Stimulated activated CD4-positive, alpha-beta T cell treated with anti-CD3 and anti-CD28 coated beads, TNF-alpha, amount 100 ng/mL, for 1 hour (primary cell): ENCODE measurements around the gene CD2.

ENCODE experiments used
- DNase-seq, 3 donors: peaks; one replicate each; pipeline ENCODE4 v3.0.0-alpha.2; 2020; ENCODE audit warnings: low read depth in 3 of 3, low spot score in 1 of 3

Gene CD2

DNA sequence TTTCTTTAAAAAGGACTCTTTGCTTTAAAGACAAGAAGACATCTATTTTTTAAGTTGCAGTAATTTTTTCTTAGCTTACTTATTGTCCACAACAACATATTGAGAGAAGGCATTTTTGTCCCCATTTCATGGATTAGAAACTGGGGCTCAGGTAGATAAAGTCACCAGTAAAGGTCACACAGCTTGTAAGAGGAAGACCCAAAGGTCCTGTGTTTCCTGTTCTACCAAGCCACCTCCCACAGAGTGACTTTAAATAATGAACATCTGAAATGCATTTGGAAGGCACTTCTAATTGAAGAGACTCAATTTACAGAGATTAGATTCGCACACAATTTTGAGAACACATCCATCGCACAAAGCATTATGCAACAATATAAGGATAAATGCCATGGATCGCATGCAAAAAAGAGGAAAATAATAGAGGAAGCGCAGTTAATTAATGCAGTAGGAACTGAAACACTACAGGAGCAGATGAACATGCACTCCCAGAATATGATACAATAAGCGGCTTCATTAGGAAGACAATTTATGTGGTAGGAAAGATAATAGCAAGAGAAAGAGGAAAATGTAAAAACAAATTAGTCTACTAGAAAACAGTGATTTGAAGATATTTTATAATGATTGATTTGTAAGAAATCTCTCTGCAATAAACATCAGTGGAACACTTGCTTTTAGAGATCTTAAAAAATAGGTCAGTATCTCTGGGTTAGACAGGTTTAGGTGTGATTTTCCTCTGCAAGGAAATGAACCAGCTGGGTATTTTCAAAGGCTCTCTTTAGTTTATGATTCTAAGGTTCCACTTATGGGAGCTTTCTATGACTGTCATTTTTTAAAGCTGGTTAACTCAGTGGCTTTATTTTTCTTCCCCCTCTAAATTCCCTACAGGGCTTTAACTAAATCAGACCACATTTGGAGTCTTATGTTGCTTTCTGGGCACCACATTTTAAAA is 27.1 kb upstream of the CD2 start:
- DNase-seq = no peak

DNA sequence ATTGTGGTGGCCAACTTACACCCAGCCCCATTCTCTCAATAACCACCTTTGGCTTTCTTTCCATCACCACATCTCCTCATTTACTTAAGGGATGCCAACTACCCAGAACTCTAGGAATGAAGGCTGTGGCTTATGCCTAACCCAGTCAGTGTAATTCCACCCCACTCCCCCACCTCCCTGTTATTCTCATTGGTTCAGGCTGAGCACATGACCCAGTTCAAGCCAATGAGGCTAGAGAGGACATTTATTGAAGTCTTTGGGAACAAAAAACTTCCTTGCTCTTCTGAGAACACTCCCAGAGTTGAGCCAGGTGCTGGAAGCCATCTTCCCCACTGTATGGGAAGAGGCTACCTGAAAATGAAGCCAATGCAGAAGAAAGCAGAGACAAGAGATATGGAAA is 22.8 kb upstream of the CD2 start:
- no peak for DNase-seq

DNA sequence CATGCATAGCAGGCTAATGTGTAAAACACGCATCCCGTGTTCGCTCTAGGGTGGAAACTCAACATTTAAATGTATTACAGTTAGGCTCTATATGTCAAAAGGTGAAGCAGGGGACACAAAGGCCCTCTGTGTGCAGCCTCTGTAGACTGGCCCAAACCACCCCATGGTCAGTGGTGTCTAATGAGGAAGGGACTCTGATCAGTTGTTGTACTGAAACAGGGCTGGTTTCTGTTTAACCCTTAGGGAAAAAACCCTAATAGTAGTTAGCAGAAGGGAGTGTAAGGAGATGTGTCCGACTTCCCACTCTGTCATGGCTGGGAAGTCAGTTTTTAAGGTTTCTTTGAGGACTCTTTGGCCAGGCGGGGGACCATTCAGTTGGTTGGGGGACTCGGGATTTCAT is 21.5 kb upstream of the CD2 start:
- DNase-seq = no peak

DNA sequence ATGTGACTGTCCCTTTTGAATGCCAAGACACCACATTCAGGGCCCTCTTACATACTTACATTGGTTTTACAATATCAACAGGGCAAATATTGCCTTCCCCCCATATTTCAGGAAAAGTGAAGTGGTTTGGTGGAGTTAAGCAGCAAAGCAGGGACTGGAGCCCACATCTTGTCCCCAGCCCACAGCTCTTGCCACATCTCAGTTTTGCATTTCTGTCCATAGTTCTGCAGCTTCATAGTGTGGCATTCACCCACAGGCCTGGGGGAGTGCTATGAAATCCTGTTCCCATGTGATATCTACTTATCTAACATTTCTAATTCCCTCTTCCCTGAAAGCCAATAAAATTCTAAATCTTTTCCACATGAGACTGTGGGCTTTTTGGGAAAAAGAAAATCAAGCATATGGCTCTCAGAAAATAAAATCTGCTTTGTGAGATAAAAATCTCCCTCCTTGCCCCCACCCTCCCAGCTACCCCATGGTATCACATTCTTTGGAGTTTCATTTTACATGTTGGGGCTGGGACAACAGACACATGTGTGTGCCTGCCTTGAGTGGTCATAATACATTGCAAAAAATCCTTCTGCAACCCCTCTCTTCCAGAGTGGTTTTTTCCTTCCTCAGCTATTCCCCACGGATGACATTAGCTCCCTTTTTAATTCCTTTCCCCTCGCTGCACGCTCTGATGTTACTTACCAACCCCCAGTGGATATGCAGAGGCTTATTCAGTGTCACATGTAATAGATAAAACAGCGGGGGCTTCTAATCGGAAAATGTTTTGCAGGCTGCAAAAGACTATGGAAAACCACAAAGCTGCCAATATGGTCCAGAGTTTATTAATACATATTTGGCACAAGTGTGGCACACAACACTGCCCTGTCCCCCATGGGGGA is 20.5 kb upstream of the CD2 start:
- DNase-seq = no peak

DNA sequence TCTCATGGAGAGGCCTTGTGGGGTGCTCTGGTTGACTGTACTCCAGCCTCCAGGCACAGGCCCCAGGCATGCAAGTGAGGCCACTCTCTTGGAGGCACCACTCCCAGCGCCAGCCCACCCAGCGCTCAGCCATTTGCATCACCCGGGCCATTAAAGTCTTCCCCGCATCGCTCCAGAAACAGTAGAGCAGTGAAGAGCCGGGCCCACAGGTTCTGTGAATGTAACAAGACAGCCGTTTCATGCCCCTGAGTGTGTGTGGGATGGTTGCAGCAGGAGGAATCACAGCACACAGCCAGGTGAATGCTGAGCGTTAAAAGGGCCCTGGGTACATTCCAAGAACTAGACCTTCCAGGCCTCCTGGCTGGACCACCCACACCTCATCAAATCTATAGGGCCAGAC is 19.0 kb upstream of the CD2 start:
- no peak for DNase-seq

DNA sequence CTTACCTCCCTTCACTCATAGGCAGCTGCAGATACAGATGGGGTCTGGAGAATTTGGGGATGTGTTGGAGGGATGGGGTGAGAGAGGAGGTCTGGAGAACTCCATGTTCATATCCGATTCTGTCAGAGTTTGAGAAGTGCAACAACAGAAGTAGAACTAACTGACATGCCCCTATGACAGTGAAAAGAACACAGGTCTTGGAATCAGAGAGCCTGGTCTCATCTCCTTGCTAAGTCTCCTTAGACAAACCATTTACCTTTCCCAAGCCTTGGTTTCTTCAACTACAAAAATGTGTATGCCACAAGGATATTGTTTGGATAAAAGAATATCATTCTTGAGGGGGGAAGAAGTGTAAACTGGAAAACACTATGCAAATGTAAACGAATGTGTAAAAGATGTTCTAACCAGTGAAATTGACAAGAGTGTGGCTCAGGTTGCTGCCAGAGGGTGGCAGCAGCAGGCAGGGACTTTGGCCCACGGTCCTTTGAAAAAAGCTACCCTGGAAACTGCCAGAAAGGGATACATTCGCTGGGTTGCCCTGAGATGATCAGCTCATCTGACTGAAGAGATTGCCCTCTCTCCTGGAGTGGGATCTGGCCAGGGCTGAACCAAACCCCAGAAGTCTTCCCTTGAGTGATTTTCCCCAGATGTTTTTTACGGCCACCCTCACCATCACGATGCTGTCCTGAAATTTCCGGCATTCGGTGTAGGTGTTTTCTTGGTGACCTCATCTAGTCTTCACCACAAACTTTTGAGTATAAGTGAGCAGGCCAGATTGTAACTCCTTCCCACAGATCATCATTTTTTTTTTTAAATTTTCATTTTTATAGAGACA is 17.0 kb upstream of the CD2 start:
- DNase-seq = peak; percentile 47 to 63 (median 59)

DNA sequence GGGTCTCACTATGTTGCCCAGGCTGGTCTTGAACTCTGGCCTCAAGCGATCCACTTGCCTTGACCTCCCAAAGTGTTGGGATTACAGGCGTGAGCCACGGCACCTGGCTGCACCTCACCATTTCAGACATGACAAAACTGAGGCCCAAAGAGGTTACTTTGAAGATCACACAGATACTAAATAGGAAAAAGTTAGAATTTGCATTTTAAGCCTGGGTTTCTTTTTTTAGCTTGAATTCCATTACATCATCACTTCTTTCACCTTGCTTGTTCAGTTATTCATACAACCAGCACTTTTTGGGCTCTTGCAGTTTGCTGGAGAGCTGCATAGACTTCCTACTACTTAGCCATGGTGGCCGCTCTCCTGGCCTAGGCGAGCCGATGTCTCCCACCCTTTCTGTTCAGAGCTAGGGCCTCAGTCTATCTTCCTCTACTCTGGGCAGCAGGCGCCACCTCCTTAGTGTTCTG is 16.3 kb upstream of the CD2 start:
- DNase-seq = peak in 1 of 3 donors; percentile 35

DNA sequence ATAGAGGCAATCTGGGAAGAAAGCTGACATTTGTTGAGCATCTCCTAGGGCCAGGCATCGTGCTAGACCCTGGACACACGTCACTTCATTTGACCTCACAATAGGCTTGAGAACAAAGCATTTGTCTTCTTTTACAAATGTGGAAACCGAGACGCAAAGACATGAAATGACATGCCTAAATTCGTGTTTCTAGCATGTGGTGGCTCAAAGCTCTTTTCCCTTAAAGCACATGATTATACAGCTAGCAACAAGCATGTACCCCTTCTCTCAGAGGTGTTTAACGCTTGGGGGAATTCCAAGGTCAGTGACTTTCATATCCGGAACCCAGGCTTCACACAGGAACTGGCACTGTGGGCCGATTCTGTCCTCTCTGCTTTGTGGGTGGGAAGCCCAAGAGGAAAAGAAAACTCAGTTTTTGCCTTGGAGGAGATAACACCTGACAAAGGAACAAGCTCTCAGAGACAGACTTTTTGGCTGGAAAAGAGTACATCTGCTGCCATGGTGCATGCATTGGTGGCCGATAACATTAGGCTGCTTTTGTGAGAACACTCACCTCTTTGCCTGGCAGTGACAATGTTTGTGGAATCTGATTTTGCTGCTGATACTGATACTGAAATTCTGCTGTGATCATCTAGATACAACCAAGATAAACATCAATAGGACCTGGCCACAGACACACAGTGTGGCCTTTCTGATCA is 15.4 kb upstream of the CD2 start:
- DNase-seq = peak in 1 of 3 donors; percentile 48

DNA sequence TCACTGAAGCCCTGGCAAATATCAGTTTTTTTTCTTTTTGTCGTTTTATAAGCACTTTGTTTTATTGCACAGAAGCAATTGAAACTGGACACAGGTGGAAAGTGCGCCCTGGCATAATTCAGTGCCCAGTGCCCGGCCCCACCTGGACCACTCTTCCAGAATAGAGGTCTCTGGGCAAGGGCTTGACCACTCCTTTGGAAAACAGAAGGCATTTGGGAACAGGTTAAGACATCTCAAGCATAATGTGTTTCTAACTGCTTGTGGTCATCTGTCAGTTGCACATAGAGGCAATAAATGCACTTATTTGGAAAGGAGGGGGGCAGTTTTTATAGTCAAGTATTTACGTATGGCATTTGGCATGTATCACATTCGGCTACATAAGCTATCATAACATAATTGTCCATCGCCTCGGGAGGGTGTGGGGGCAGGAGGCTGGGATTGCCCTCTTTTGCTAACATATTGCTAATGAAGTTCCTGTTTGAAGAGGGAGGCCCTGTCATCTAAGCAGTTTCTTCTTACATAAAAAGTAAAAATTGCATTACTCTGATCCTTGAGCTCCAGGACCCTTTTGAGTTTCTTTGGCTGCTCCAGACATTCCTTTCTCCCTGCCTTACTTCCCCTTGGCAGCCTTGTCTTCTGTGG is 14.7 kb upstream of the CD2 start:
- DNase-seq = no peak

DNA sequence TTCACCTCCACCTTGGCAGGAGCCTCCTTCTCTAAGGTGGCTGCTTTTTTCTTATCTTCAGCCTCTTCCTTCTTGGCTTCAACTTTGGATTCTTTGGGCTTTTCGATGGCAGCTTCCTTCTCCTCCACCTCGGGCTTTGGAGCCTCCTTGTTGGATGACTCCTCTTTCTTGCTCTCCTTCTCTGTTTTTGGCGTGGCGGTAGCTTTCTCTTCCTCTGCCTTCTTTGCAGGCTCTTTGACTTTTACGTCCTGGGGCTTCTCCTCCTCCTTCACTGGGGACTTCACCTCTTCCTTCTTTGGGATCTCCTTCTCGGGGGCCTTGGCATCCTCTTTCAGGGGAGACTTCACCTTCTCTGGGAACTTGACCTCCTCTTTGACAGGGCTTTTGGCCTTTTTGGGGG is 13.9 kb upstream of the CD2 start:
- no peak for DNase-seq

DNA sequence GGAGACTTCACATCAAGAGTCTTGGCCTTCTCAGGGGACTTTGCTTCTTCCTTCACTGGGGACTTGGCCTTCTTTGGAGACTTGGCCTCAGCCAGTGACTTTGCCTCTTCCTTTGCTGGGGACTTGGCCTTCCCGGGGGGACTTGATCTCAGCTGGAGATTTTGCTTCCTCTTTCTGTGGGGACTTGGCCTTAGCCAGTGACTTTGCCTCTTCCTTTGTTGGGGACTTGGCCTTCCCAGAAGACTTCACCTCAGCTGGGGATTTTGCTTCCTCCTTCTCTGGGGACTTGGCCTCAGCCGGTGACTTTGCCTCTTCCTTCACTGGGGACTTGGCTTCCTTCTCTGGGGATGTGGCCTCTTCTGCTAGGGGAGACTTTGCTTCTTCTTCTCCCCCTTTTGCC is 13.5 kb upstream of the CD2 start:
- no peak for DNase-seq

DNA sequence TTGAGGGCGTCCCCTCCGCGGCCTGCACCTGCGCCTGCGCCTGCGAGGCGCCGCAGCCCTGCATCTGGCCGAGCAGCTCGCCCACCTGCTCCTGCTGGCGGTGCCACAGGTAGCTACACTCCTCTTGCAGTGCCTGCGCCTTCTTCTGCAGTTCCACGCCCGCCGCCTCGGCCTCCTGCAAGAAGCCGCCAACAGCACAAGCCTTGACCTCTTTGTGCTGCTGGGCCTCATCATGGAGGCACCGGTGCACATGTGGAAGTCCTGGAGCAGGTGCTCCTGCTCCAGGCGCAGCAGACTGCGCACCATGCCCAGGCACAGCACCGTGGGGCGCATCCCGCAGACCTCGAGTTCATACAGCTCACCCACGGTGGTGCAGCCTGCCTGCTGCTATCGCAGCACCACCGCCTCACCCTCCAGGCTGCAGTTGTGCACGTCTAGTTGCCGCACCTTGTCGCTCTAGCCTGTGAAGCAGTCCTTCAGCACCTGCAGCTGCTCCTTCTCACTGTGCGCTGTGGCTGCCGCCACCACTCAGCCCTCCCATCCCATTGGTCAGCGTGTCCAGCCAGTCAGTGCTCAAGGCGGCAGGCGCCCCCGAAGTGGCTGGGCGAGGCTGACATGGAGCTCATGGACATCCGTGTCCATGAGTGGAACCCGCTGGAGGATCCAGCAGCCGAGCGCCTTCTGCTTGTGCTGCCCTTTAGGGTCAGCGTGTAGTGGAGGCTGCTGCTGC is 12.2 kb upstream of the CD2 start:
- DNase-seq = no peak

DNA sequence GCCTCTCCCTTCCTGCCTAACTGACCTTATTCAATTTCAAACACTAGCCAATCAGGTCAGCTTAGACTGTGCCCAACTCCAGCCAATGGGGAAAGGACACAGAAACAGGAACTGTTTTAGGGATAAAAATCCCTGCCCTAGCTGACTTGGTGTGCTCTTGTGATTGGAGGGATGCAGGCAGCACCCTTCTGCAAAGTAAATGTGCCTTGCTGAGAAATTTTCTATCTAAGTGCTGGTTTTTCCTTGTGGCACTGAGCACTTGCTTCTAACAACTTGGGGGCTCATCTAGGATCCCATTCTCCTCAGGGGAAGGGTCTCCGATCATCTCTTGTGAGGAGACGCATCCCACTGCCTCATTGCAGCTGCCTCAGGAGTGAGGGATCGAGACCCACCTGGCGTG is 10.7 kb upstream of the CD2 start:
- no peak for DNase-seq

DNA sequence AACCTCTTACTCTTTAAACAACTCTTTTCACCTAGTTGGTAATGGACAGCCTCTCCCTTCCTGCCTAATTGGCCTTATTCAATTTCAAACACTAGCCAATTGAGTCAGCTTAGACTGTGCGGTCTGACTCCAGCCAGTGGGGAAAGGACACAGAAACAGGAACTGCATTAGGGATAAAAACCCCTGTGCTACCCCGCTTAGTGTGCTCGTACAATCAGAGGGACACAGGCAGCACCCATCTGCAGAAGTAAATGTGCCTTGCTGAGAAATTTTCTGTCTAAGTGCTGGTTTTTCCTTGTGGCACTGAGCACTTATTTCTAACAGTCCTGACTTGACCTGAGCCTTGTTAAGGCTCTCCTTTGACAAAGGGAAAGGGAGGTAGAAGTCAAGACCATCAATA is 6.0 kb upstream of the CD2 start:
- DNase-seq = no peak

DNA sequence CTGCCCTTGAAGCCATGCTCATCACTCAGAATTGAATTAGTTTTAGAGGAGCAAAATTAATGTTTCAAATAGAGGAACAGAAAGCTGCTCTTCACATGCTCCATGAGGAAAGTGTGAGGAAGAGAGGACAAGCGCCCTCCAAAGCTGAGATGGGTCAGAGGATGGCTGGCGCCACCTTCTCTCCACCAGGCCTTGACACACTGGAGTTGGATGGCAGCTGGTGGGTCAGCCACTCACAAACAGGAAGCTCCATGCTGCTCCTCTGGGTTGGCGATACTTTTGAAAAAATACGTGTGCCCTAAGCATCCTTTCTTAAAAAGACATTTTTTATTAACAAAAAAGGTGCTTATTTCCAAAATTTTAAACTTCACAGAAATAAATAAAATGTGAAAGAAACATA is 3.1 kb upstream of the CD2 start:
- no peak for DNase-seq

DNA sequence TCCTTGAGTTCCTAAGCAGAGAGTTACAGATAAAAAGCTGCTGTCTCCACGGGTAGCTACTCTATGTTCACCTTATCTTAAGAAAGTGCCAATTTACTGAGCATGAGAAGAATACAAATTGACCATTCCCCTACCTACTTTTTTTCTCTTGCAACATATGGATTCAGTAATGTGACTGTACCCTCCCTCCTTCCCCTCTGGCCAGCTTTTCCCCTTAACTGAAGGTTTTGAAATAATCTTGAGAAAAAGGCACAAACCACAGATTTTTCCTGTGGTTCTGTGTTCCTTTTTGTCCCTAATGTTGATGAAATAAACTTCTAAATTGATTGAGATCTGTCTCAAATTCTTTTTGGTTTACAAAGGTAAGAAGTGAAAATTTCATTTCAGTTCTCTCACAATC is 2.6 kb upstream of the CD2 start:
- DNase-seq = no peak

DNA sequence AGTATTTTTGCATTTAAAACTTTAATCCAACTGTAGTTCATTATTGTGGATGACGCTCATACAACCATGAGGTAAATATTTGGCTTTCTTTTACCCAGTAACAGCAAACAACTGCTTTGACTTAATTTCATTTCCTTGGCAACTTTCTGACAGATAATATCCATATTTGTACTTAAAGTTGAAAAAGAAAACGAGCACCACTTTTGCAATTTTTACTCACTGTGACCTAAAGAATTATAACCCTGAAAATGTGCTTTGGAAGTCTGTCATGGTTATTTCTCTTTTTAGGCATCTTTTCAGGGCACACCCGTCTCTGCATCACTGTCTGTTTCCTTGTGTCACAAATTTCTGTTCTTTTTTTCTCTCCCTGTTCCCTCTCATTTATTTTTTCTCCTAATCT is 918 bp upstream of the CD2 start:
- no peak for DNase-seq

DNA sequence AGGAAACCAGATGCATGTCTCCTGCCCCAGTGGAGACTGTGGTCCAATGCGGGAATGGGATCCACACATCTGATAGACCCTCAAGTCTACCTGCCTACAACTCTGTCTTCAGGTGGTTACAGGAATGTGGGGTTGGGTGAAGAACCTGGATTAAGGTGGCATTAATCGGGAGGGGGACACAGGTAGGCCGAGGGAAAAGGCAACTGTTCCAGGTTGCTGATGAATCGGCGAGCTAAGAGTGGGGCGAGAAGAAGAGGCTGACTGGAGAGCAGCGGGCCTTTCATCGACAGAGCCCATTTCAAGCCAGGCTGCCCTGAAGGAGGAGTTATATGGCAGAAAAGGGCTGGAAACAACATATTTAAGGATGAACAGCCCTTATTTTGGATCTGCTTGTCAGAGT is 836 bp downstream of the CD2 start:
- no peak for DNase-seq

DNA sequence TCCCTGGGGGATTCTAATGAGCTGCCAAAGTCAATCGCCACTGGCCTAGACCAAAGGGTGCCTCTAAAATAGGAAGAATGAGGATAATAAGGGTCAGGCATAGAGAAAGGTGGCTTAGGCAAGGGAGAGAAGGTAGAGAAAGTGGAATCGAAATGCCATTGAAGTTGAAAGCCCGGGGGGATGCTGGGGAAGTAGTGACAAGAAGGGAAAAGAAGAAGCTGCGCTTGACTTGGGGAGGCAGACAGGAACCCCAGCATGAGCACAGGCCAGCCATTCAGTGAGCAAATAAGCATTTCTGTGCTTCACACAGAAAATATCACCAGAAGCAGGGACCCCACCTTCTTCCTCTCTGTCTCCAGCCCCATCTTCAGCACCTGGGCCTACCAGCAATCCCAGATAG is 1.5 kb downstream of the CD2 start:
- no peak for DNase-seq
